Gastrocnemius medialis (tissue), 4 donors: ENCODE data around the gene DPYD. TPM values are rescaled to one million over a fixed set of nuclear protein-coding genes. Genes with fewer than 3 reads are reported as not detected.

Experiments
- ATAC-seq, 2 donors: fragments of 150-250 bp; one replicate each; pipeline ENCODE4 v1.9.1; 2016
- DNase-seq, 2 donors: peaks; one replicate each; pipeline ENCODE4 v3.0.0-alpha.2; 2019
- H3K27ac ChIP-seq, 4 donors: fragments of 200-600 bp; sonication (generic); 1 replicate in 1 of 4; 2 replicates in 3 of 4; pipeline ENCODE4 v1.5.1; 2016 to 2018; ENCODE audit warnings: mild to moderate bottlenecking in 2 of 4, moderate library complexity in 1 of 4
- H3K27me3 ChIP-seq, 3 donors: fragments of 200-600 bp; sonication (generic) in 2 of 3; 1 replicate in 1 of 3; 2 replicates in 2 of 3; pipeline versions ENCODE4 v1.5.1 to v1.6.0; 2016 to 2019; ENCODE audit warnings: mild to moderate bottlenecking in 1 of 3, moderate library complexity in 1 of 3
- H3K36me3 ChIP-seq, 2 donors: fragments of 200-600 bp; sonication (generic) in 1 of 2; one replicate each; pipeline ENCODE4 v1.5.1; 2017 to 2018
- H3K4me1 ChIP-seq, 2 donors: fragments of 200-600 bp; sonication (generic) in 1 of 2; one replicate each; pipeline ENCODE4 v1.5.1; 2016 to 2017; ENCODE audit warnings: mild to moderate bottlenecking in 2 of 2
- H3K4me3 ChIP-seq, 4 donors: fragments of 200-600 bp; sonication (generic) in 3 of 4; 1 replicate in 1 of 4; 2 replicates in 3 of 4; pipeline ENCODE4 v1.5.1; 2016 to 2019; ENCODE audit warnings: mild to moderate bottlenecking in 2 of 4
- H3K9me3 ChIP-seq, 3 donors: fragments of 200-600 bp; sonication (generic) in 2 of 3; 1 replicate in 1 of 3; 2 replicates in 2 of 3; pipeline ENCODE4 v1.5.1; 2016 to 2019
- POLR2A ChIP-seq, 2 donors: fragments of 450-650 bp; IDR thresholded peaks; one replicate each; pipeline ENCODE4 v1.6.1; 2017; ENCODE audit warnings: antibody characterized with exemption in 2 of 2, mild to moderate bottlenecking in 2 of 2, moderate library complexity in 2 of 2
- in situ Hi-C, 4 donors: fragments of 200-750 bp; cut with MboI; loops; one replicate each; pipeline versions ENCODE4 v1.15.0 to v1.8.0; 2017; ENCODE audit warnings: low sequenced_read_pairs in 4 of 4
- intact Hi-C: fragments of 100-400 bp; cut with DNase I; formaldehyde crosslinking; loops from one replicate; pipeline ENCODE4 v1.15.1; 2023; ENCODE audit warnings: low total_unique reads
- total RNA-seq, 4 donors: library from RNA; depleted of rRNA; stranded (reverse); fragments of >200 nt; gene quantifications; one replicate each; pipeline versions ENCODE4 v1.1.0 to v1.2.3, GENCODE V29; 2016
- TF ChIP-seq, protein P1 (sequence below), 5 experiments: fragments of 450-650 bp in 3 of 5; fragments of 200-600 bp in 2 of 5; sonication (generic) in 2 of 5; IDR thresholded peaks in 4 of 5; conservative IDR thresholded peaks in 1 of 5; 1 replicate in 4 of 5; 2 replicates in 1 of 5; pipeline ENCODE4 v1.5.1; 2016 to 2019; ENCODE audit warnings: antibody characterized with exemption in 5 of 5, mild to moderate bottlenecking in 3 of 5, moderate library complexity in 3 of 5

Gene DPYD
- total RNA-seq, 4 donors from 2014 or later: 4.6 to 13.9 (median 9.1) TPM

DNA sequence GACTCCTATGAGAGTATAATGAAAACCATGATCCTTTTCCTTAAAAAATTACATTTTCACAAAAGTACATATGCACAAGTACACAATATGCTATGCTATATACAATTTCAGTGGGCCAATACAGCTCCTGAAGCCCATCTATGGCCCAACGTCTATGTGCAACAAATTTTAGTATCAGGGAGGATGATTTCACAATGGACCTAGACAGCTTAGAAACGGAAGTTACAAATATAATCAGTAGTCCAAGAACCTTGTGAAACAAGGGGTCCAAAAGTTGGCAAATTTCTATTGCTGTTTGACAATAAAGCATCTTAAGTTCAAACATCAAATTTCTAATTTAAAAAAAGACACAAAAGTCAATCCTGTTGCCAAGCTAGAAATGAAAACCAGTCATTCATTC lies 87.0 kb downstream of the DPYD start:
- no peak for TF ChIP-seq POLR2A (IDR thresholded peaks at IDR 0.05)
- TF ChIP-seq, protein P1, sequence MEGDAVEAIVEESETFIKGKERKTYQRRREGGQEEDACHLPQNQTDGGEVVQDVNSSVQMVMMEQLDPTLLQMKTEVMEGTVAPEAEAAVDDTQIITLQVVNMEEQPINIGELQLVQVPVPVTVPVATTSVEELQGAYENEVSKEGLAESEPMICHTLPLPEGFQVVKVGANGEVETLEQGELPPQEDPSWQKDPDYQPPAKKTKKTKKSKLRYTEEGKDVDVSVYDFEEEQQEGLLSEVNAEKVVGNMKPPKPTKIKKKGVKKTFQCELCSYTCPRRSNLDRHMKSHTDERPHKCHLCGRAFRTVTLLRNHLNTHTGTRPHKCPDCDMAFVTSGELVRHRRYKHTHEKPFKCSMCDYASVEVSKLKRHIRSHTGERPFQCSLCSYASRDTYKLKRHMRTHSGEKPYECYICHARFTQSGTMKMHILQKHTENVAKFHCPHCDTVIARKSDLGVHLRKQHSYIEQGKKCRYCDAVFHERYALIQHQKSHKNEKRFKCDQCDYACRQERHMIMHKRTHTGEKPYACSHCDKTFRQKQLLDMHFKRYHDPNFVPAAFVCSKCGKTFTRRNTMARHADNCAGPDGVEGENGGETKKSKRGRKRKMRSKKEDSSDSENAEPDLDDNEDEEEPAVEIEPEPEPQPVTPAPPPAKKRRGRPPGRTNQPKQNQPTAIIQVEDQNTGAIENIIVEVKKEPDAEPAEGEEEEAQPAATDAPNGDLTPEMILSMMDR (IDR thresholded peaks at IDR 0.05 in 4 of 5, conservative IDR thresholded peaks at IDR 0.05 in 1 of 5): no peak
- in situ Hi-C loops: no loop called here
- Histone ChIP-seq H3K27me3 (no peaks in the 10 kb centered on the region), H3K4me1 (peaks cover 6 to 7% of the 10 kb centered on the region in 2 donors), H3K27ac (no peak overlapping the region), H3K4me3 (no peak overlapping the region), H3K36me3 (no peaks in the 10 kb centered on the region), H3K9me3 (no peaks in the 10 kb centered on the region)
- ATAC-seq: no peak
- intact Hi-C loops: no loop called here
- DNase-seq: no peak

DNA sequence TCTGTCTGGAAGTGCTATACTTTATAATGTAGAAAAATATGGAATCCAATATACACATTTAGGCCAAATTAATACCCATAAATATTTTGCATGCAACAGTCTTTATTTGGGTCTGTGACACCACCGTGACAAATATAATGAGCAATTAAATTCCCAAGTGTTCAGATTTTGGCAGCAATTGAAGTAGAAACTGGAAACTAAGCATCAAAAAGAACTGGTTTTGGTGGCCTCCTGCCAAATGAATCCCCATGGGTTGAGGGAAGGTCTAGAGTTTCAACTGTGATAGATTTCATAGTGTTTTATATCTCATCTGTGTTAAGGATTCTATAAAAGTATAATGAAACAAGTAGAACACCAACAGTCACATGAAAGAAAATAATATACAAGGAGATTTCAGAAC lies 88.4 kb downstream of the DPYD start:
- ATAC-seq (no peak), DNase-seq (no peak)
- H3K9me3 ChIP-seq: no peaks in the 10 kb centered on the region
- H3K27me3 ChIP-seq: no peaks in the 10 kb centered on the region
- no peaks in the 10 kb centered on the region for H3K36me3 ChIP-seq
- intact Hi-C loops (no loop called here), in situ Hi-C loops (no loop called here)
- no peak overlapping the region for H3K4me3 ChIP-seq
- peaks cover 6 to 7% of the 10 kb centered on the region in 2 donors for H3K4me1 ChIP-seq
- no peak overlapping the region for H3K27ac ChIP-seq
- no peak for TF ChIP-seq POLR2A (IDR thresholded peaks at IDR 0.05)

DNA sequence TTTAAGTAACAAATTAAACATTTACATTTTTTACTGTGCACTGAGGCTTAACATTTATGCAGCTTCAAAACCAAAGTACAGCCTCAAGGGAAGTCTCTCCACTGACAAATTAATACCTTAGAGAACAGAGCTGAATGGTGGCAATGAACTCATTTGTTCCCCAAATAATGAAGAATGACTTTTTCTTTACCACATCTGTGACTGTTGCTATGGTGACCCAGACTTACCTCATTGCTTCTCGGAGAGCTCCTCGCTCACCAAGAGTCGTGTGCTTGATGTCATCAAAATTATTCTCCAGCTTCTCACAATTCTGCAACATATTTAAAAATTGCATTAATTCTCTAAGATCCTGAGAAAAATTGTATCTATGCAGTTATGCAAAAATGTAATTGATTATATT lies 92.9 kb downstream of the DPYD start:
- TF ChIP-seq, protein P1 (IDR thresholded peaks at IDR 0.05 in 4 of 5, conservative IDR thresholded peaks at IDR 0.05 in 1 of 5): no peak
- no peaks in the 10 kb centered on the region for H3K9me3 ChIP-seq
- H3K4me3 ChIP-seq: no peak overlapping the region
- H3K36me3 ChIP-seq: no peaks in the 10 kb centered on the region
- H3K4me1 ChIP-seq: peaks cover 5 to 6% of the 10 kb centered on the region in 2 donors
- intact Hi-C loops (no loop called here), in situ Hi-C loops (no loop called here)
- DNase-seq (no peak), ATAC-seq (no peak)
- H3K27me3 ChIP-seq: no peaks in the 10 kb centered on the region
- H3K27ac ChIP-seq: no peak overlapping the region

DNA sequence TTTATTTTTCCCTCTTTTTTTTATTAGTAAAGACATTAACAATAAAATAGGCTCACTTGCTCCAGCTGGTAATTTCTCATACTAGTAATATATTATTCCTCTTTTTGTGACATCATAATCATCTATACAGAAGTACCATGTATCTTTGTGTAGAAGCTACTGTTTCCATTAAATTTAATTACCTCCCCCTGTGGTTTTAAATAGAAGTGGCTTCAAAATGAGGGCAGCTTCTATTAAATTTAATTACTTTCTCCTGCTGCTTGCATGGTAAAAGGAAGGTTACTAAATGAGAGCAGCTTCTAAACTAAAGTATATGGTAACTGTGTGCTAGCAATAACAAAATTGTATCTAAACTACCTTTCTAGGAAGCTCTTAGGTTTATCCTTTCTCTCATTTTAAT lies 94.0 kb downstream of the DPYD start:
- intact Hi-C loops: no loop called here
- ATAC-seq (no peak), DNase-seq (no peak)
- TF ChIP-seq POLR2A (IDR thresholded peaks at IDR 0.05): no peak
- TF ChIP-seq, protein P1 (IDR thresholded peaks at IDR 0.05 in 4 of 5, conservative IDR thresholded peaks at IDR 0.05 in 1 of 5): no peak
- Histone ChIP-seq H3K4me1 (no peaks in the 10 kb centered on the region), H3K9me3 (no peaks in the 10 kb centered on the region), H3K4me3 (no peak overlapping the region), H3K27me3 (no peaks in the 10 kb centered on the region), H3K36me3 (no peaks in the 10 kb centered on the region), H3K27ac (no peak overlapping the region)
- in situ Hi-C loops: no loop called here

DNA sequence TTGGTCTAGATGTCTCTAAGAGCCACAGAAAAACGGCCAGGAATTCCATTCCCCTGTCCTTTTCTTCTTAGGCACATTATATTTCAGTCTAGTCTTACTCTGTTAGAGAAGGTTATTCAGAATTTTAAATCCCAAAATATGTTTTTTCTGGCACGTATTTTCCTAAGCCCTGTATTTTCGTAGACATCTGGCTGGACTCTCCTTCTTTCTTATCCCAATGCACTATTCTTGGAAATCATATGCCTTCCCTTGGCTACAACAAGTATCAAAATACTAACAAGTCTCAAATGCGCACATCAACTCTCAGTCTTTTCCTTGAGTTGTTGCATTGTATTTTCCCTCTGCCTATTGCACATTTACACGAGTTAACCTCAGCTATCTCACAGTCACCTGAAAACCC lies 96.2 kb downstream of the DPYD start:
- Histone ChIP-seq H3K27me3 (no peaks in the 10 kb centered on the region), H3K36me3 (no peaks in the 10 kb centered on the region), H3K4me3 (no peak overlapping the region), H3K27ac (no peak overlapping the region), H3K4me1 (peaks cover 0 to 5% of the 10 kb centered on the region in 2 donors), H3K9me3 (no peaks in the 10 kb centered on the region)
- in situ Hi-C loops: no loop called here
- intact Hi-C loops: loop anchor here (5.0 kb wide), 1 partner anchor 687 kb away; no protein-coding TSS in a partner anchor
- ATAC-seq (no peak), DNase-seq (no peak)
- TF ChIP-seq, protein P1 (IDR thresholded peaks at IDR 0.05 in 4 of 5, conservative IDR thresholded peaks at IDR 0.05 in 1 of 5): no peak
- no peak for TF ChIP-seq POLR2A (IDR thresholded peaks at IDR 0.05)
